HG03378 (cell line): ENCODE data around the gene WDR5.

Source experiments
- ATAC-seq: cut with Tn5 transposase; IDR thresholded peaks from one replicate; pipeline ENCODE4 v1.9.1; 2021; ENCODE audit warnings: mild to moderate bottlenecking, moderate library complexity; ENCODE audit not compliant: unreplicated experiment

The WDR5 gene

GRCh38 chr9:134172198-134173126, 36.6 kb downstream of the WDR5 start:
- ATAC-seq, result no peak

- ATAC-seq, result no peak
Observed at GRCh38 chr9:134173127-134174072, 37.5 kb downstream of the WDR5 start.

- no peak for ATAC-seq
Observed at GRCh38 chr9:134174073-134174449, 38.2 kb downstream of the WDR5 start.

GRCh38 chr9:134174526-134175290, 38.8 kb downstream of the WDR5 start:
- no peak for ATAC-seq

GRCh38 chr9:134175291-134175807, 39.5 kb downstream of the WDR5 start:
- no peak for ATAC-seq

GRCh38 chr9:134175808-134176598, 40.1 kb downstream of the WDR5 start:
- ATAC-seq, result no peak

- no peak for ATAC-seq
Observed at GRCh38 chr9:134176599-134176968, 40.7 kb downstream of the WDR5 start.

- no peak for ATAC-seq
Observed at GRCh38 chr9:134177186-134177585, 41.3 kb downstream of the WDR5 start.

- ATAC-seq, result no peak
Observed at GRCh38 chr9:134177624-134178393, 41.9 kb downstream of the WDR5 start.

- ATAC-seq, result no peak
Observed at GRCh38 chr9:134178394-134178767, 42.5 kb downstream of the WDR5 start.

GRCh38 chr9:134178768-134179551, 43.1 kb downstream of the WDR5 start:
- no peak for ATAC-seq

GRCh38 chr9:134179595-134179917, 43.7 kb downstream of the WDR5 start:
- no peak for ATAC-seq

GRCh38 chr9:134179918-134180785, 44.3 kb downstream of the WDR5 start:
- no peak for ATAC-seq

GRCh38 chr9:134180786-134181647, 45.1 kb downstream of the WDR5 start:
- ATAC-seq, result no peak

- no peak for ATAC-seq
Observed at GRCh38 chr9:134181648-134182034, 45.8 kb downstream of the WDR5 start.

- no peak for ATAC-seq
Observed at GRCh38 chr9:134182554-134183085, 46.7 kb downstream of the WDR5 start.
